Muscle layer of colon (tissue), 2 donors: ENCODE data around the gene PLXNA2.

Experiments used
- H3K27ac ChIP-seq: one replicate; pipeline ENCODE4 v1.7.0; 2013; ENCODE audit warnings: low read depth, mild to moderate bottlenecking, low read length, moderate library complexity
- H3K27me3 ChIP-seq, 2 donors: one replicate each; pipeline ENCODE4 v1.7.0; 2013; ENCODE audit warnings: low read length in 2 of 2, mild to moderate bottlenecking in 2 of 2; ENCODE audit not compliant: insufficient read depth in 2 of 2, control insufficient read depth in 1 of 2
- H3K36me3 ChIP-seq: one replicate; pipeline ENCODE4 v1.7.0; 2013; ENCODE audit warnings: mild to moderate bottlenecking, low read length; ENCODE audit not compliant: insufficient read depth
- H3K4me1 ChIP-seq: one replicate; pipeline ENCODE4 v1.7.0; 2013; ENCODE audit warnings: mild to moderate bottlenecking, low read length; ENCODE audit not compliant: insufficient read depth
- H3K4me3 ChIP-seq, 2 donors: one replicate each; pipeline ENCODE4 v1.7.0; 2013; ENCODE audit warnings: low read length in 2 of 2, low read depth in 1 of 2, mild to moderate bottlenecking in 1 of 2, moderate library complexity in 1 of 2
- H3K9ac ChIP-seq: one replicate; pipeline ENCODE4 v1.7.0; 2013; ENCODE audit warnings: low read length
- H3K9me3 ChIP-seq: one replicate; pipeline ENCODE4 v1.7.0; 2013; ENCODE audit warnings: mild to moderate bottlenecking, low read length
- donor health status: abdominal sarcoma.
- donor health status: Adenocarcinoma of cecum.

The PLXNA2 gene

GRCh38 chr1:208036918-208037766 is 207.0 kb downstream of the PLXNA2 start:
- Histone ChIP-seq H3K27ac (no peak overlapping the region), H3K4me1 (no peaks in the 10 kb centered on the region), H3K36me3 (peaks cover 14% of the 10 kb centered on the region), H3K9ac (no peak overlapping the region), H3K4me3 (no peak overlapping the region), H3K9me3 (no peaks in the 10 kb centered on the region), H3K27me3 (no peaks in the 10 kb centered on the region)

- Histone ChIP-seq H3K27ac (no peak overlapping the region), H3K4me1 (peaks cover 4% of the 10 kb centered on the region), H3K4me3 (no peak overlapping the region), H3K36me3 (peaks cover 7% of the 10 kb centered on the region), H3K9me3 (no peaks in the 10 kb centered on the region), H3K9ac (no peak overlapping the region), H3K27me3 (no peaks in the 10 kb centered on the region)
Measured at GRCh38 chr1:208036106-208036808, 207.9 kb downstream of the PLXNA2 start.

- Histone ChIP-seq H3K9ac (no peak overlapping the region), H3K4me1 (peaks cover 25% of the 10 kb centered on the region), H3K4me3 (no peak overlapping the region), H3K27me3 (no peaks in the 10 kb centered on the region), H3K36me3 (peaks cover 7% of the 10 kb centered on the region), H3K9me3 (no peaks in the 10 kb centered on the region), H3K27ac (no peak overlapping the region)
Measured at GRCh38 chr1:208034135-208034534, 210.0 kb downstream of the PLXNA2 start.

- Histone ChIP-seq H3K9me3 (no peaks in the 10 kb centered on the region), H3K4me3 (no peak overlapping the region), H3K9ac (no peak overlapping the region), H3K4me1 (peaks cover 31% of the 10 kb centered on the region), H3K27me3 (no peaks in the 10 kb centered on the region), H3K27ac (no peak overlapping the region), H3K36me3 (no peaks in the 10 kb centered on the region)
Measured at GRCh38 chr1:208033236-208033635, 210.9 kb downstream of the PLXNA2 start.

- no peak overlapping the region for H3K27ac ChIP-seq
- H3K4me3 ChIP-seq = no peak overlapping the region
- H3K9me3 ChIP-seq = no peaks in the 10 kb centered on the region
- peaks cover 9% of the 10 kb centered on the region for H3K36me3 ChIP-seq
- peaks cover 31% of the 10 kb centered on the region for H3K4me1 ChIP-seq
- H3K9ac ChIP-seq = no peak overlapping the region
- H3K27me3 ChIP-seq = no peaks in the 10 kb centered on the region
Measured at GRCh38 chr1:208031932-208032320, 212.3 kb downstream of the PLXNA2 start.

GRCh38 chr1:208031316-208031931 is 212.8 kb downstream of the PLXNA2 start:
- Histone ChIP-seq H3K9me3 (no peaks in the 10 kb centered on the region), H3K9ac (no peak overlapping the region), H3K27me3 (no peaks in the 10 kb centered on the region), H3K4me3 (no peak overlapping the region), H3K27ac (no peak overlapping the region), H3K4me1 (peaks cover 31% of the 10 kb centered on the region), H3K36me3 (peaks cover 9% of the 10 kb centered on the region)

- Histone ChIP-seq H3K4me1 (peaks cover 31% of the 10 kb centered on the region), H3K9ac (no peak overlapping the region), H3K27ac (peak overlapping the region; percentile 66), H3K9me3 (no peaks in the 10 kb centered on the region), H3K27me3 (no peaks in the 10 kb centered on the region), H3K36me3 (peaks cover 9% of the 10 kb centered on the region), H3K4me3 (no peak overlapping the region)
Measured at GRCh38 chr1:208030288-208031091, 213.7 kb downstream of the PLXNA2 start.

GRCh38 chr1:208029381-208030287 is 214.6 kb downstream of the PLXNA2 start:
- Histone ChIP-seq H3K27ac (peak overlapping the region; percentile 66), H3K4me1 (peaks cover 31% of the 10 kb centered on the region), H3K9ac (no peak overlapping the region), H3K9me3 (no peaks in the 10 kb centered on the region), H3K4me3 (no peak overlapping the region), H3K27me3 (no peaks in the 10 kb centered on the region), H3K36me3 (peaks cover 9% of the 10 kb centered on the region)

- Histone ChIP-seq H3K27ac (no peak overlapping the region), H3K27me3 (no peaks in the 10 kb centered on the region), H3K36me3 (peaks cover 9% of the 10 kb centered on the region), H3K9ac (no peak overlapping the region), H3K4me3 (no peak overlapping the region), H3K4me1 (peaks cover 31% of the 10 kb centered on the region), H3K9me3 (no peaks in the 10 kb centered on the region)
Measured at GRCh38 chr1:208028526-208028925, 215.7 kb downstream of the PLXNA2 start.

- no peaks in the 10 kb centered on the region for H3K9me3 ChIP-seq
- H3K9ac ChIP-seq = no peak overlapping the region
- H3K27ac ChIP-seq = no peak overlapping the region
- H3K4me1 ChIP-seq = peaks cover 31% of the 10 kb centered on the region
- H3K27me3 ChIP-seq = no peaks in the 10 kb centered on the region
- H3K36me3 ChIP-seq = peaks cover 9% of the 10 kb centered on the region
- H3K4me3 ChIP-seq = no peak overlapping the region
Measured at GRCh38 chr1:208027861-208028260, 216.3 kb downstream of the PLXNA2 start.
